ENCODE results near the gene PFKFB3. TPM values are rescaled to one million over a fixed set of nuclear protein-coding genes. Genes with fewer than 3 reads are reported as not detected.

PFKFB3 gene
- total RNA-seq, 2 experiments from 2014 or later: 133 to 183 TPM

- no peak overlapping the region for H3K4me3 Mint-ChIP-seq
- H3K4me1 Mint-ChIP-seq: peaks cover 19% of the 10 kb centered on the region
- no peak overlapping the region for H3K27ac Mint-ChIP-seq
- ChIA-PET CTCF (interaction anchor here (1.0 kb wide), 2 partner anchors 39 to 194 kb away, joined by 3 read pairs; no protein-coding TSS in a partner anchor), POLR2A (no interaction called here)
- ATAC-seq (no peak), DNase-seq (no peak)
- no peaks in the 10 kb centered on the region for H3K27me3 Mint-ChIP-seq
- intact Hi-C loops (cut with DNase I, micrococcal nuclease): no loop called here
- no peaks in the 10 kb centered on the region for H3K9me3 Mint-ChIP-seq (ENCODE audit: low read depth)
- peaks cover 49% of the 10 kb centered on the region for H3K36me3 Mint-ChIP-seq (ENCODE audit: low read depth)
These were observed 9.2 kb downstream of the PFKFB3 start for GRCh38 chr10:6211671-6212635.

DNA sequence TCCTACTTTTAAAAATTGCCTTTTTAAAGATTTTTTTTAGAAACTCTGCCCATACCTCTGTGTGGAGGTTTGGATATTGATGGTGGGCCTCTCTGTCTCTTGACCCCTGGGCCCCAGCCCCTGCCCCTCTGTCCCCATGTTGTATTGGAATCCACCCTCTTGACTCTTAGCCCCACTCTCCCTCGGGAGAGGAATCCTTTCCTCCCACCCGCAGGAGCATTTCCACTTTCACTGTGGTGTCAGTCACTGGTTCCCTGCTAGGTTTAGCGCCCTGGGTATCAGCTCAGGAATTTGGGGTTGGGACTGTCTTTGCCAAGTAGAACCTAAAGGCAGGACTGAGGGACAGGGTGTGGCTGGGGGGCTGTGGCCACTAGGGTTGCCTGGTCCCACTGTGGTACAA is 10.1 kb downstream of the PFKFB3 start:
- no peaks in the 10 kb centered on the region for H3K9me3 Mint-ChIP-seq (ENCODE audit: low read depth)
- intact Hi-C loops (cut with DNase I, micrococcal nuclease): no loop called here
- ChIA-PET POLR2A (interaction anchor here (0.6 kb wide), 1 partner anchor 131 kb away, joined by 3 read pairs; no protein-coding TSS in a partner anchor), CTCF (interaction anchor here (0.7 to 1.1 kb wide), 3 partner anchors 108 to 193 kb away, joined by 3 to 5 read pairs (median 4); no protein-coding TSS in a partner anchor)
- peaks cover 49% of the 10 kb centered on the region for H3K36me3 Mint-ChIP-seq (ENCODE audit: low read depth)
- H3K4me1 Mint-ChIP-seq: peaks cover 11% of the 10 kb centered on the region
- ATAC-seq (no peak), DNase-seq (no peak)
- H3K27ac Mint-ChIP-seq: no peak overlapping the region
- no peak overlapping the region for H3K4me3 Mint-ChIP-seq
- H3K27me3 Mint-ChIP-seq: no peaks in the 10 kb centered on the region

DNA sequence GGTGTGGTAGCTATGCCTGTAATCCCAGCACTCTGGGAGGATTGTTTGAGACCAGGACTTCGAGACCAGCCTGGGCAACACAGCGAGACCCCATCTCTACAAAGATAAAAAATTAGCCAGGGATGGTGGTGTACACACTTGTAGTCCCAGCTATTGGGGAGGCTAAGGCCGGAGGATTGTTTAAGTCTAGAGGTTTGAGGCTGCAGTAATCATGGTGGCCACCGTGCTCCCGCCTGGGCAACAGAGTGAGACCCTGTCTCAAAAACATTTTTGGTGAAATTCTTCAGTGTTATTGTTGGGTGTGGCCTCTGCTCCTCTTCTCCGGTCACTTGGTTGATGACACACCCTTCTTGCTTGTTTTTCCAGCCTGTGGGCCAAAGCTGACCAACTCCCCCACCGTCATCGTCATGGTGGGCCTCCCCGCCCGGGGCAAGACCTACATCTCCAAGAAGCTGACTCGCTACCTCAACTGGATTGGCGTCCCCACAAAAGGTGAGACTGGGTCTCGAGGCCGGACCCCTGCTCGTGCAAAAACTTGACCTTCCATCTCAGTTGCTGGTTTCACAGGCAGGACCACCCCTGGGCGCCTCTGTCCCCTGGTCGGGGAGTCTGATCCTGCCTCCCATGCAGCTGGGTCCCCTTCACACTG is 10.6 kb downstream of the PFKFB3 start:
- peaks cover 51% of the 10 kb centered on the region for H3K36me3 Mint-ChIP-seq (ENCODE audit: low read depth)
- intact Hi-C loops (cut with DNase I, micrococcal nuclease): no loop called here
- H3K9me3 Mint-ChIP-seq (ENCODE audit: low read depth): no peaks in the 10 kb centered on the region
- H3K27me3 Mint-ChIP-seq: no peaks in the 10 kb centered on the region
- no peak overlapping the region for H3K4me3 Mint-ChIP-seq
- peaks cover 8% of the 10 kb centered on the region for H3K4me1 Mint-ChIP-seq
- ChIA-PET CTCF (interaction anchor here (0.7 to 1.1 kb wide), 4 partner anchors 87 to 193 kb away, joined by 3 to 5 read pairs (median 4); no protein-coding TSS in a partner anchor), POLR2A (interaction anchor here (0.6 kb wide), 1 partner anchor 131 kb away, joined by 3 read pairs; no protein-coding TSS in a partner anchor)
- DNase-seq: no peak
- H3K27ac Mint-ChIP-seq: peak overlapping the region; percentile 3
- no peak for ATAC-seq

DNA sequence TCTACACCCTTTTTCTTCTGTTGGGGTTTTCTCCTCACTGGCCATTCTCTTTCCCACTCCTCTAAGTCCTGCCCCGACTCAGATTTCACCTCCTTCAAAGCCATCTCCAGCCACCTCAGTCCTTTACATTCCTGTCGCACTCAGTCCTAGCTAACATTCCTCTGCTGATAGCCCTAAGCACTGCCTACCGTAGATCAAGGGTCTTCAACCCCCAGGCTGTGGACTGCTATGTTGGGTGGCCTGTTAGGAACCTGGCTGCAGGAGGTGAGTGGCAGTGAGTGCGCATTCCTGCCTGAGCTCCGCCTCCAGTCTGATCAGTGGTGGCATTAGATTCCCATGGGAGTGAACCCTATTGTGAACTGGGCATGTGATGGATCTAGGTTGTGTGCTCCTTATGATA is 11.2 kb downstream of the PFKFB3 start:
- DNase-seq (no peak), ATAC-seq (no peak)
- Mint-ChIP-seq H3K4me1 (peaks cover 4% of the 10 kb centered on the region), H3K4me3 (no peak overlapping the region), H3K9me3 (ENCODE audit: low read depth) (no peaks in the 10 kb centered on the region), H3K36me3 (ENCODE audit: low read depth) (peaks cover 57% of the 10 kb centered on the region), H3K27me3 (no peaks in the 10 kb centered on the region), H3K27ac (peak overlapping the region; percentile 3)
- intact Hi-C loops (cut with DNase I, micrococcal nuclease): no loop called here
- ChIA-PET CTCF (interaction anchor here (0.5 to 0.8 kb wide), 2 partner anchors 87 to 1238 kb away, joined by 3 read pairs; no protein-coding TSS in a partner anchor), POLR2A (no interaction called here)

GRCh38 chr10:6214612-6215011 is 11.9 kb downstream of the PFKFB3 start:
- no peak for ATAC-seq
- Mint-ChIP-seq H3K9me3 (ENCODE audit: low read depth) (no peaks in the 10 kb centered on the region), H3K36me3 (ENCODE audit: low read depth) (peaks cover 62% of the 10 kb centered on the region), H3K27ac (no peak overlapping the region), H3K27me3 (no peaks in the 10 kb centered on the region), H3K4me1 (peaks cover 4% of the 10 kb centered on the region), H3K4me3 (no peak overlapping the region)
- intact Hi-C loops (cut with DNase I, micrococcal nuclease): no loop called here
- ChIA-PET CTCF (interaction anchor here (0.5 to 0.6 kb wide), 3 partner anchors 73 to 1237 kb away, joined by 3 read pairs; no protein-coding TSS in a partner anchor), POLR2A (no interaction called here)
- DNase-seq: no peak

GRCh38 chr10:6215241-6215640 is 12.5 kb downstream of the PFKFB3 start:
- Mint-ChIP-seq H3K27ac (no peak overlapping the region), H3K36me3 (ENCODE audit: low read depth) (peaks cover 66% of the 10 kb centered on the region), H3K4me1 (peaks cover 4% of the 10 kb centered on the region), H3K9me3 (ENCODE audit: low read depth) (no peaks in the 10 kb centered on the region), H3K27me3 (no peaks in the 10 kb centered on the region), H3K4me3 (no peak overlapping the region)
- ATAC-seq: no peak
- ChIA-PET POLR2A (interaction anchor here (0.6 kb wide), 1 partner anchor 921 kb away, joined by 3 read pairs; no protein-coding TSS in a partner anchor), CTCF (interaction anchor here (0.6 kb wide), 1 partner anchor 73 kb away, joined by 3 read pairs; no protein-coding TSS in a partner anchor)
- intact Hi-C loops (cut with DNase I, micrococcal nuclease): no loop called here
- no peak for DNase-seq

- no peaks in the 10 kb centered on the region for H3K27me3 Mint-ChIP-seq
- no peaks in the 10 kb centered on the region for H3K9me3 Mint-ChIP-seq (ENCODE audit: low read depth)
- H3K27ac Mint-ChIP-seq: no peak overlapping the region
- no peak overlapping the region for H3K4me3 Mint-ChIP-seq
- intact Hi-C loops (cut with DNase I, micrococcal nuclease): no loop called here
- DNase-seq (no peak), ATAC-seq (no peak)
- ChIA-PET POLR2A (interaction anchor here (0.6 kb wide), 1 partner anchor 920 kb away, joined by 3 read pairs; no protein-coding TSS in a partner anchor), CTCF (no interaction called here)
- H3K36me3 Mint-ChIP-seq (ENCODE audit: low read depth): peaks cover 72% of the 10 kb centered on the region
- H3K4me1 Mint-ChIP-seq: peaks cover 4% of the 10 kb centered on the region
These were observed 13.2 kb downstream of the PFKFB3 start for GRCh38 chr10:6215683-6216484.

DNA sequence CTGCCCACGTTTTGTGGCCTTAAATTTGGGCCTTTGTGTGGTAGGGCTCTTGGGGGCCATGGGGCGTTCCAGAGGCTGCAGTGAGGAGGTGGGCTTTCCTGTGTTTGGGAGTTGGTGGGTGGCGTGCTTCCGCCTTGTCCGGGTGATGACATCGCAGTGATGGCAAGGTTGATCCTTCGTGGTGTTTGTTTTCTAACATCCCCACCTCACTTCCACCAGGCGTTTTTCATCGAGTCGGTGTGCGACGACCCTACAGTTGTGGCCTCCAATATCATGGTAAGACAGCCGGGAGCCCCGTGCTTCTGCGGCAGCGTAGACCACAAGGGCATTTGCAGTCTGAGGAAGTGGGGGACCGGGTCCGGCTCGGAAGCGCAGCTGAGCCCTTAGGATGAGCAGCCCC is 14.2 kb downstream of the PFKFB3 start:
- CTCF ChIA-PET: interaction anchor here (1.2 to 1.9 kb wide), 2 partner anchors 185 to 190 kb away, joined by 3 to 7 read pairs; no protein-coding TSS in a partner anchor
- H3K4me1 Mint-ChIP-seq: no peaks in the 10 kb centered on the region
- DNase-seq (no peak), ATAC-seq (no peak)
- H3K36me3 Mint-ChIP-seq (ENCODE audit: low read depth): peaks cover 81% of the 10 kb centered on the region
- no peak overlapping the region for H3K27ac Mint-ChIP-seq
- no peaks in the 10 kb centered on the region for H3K27me3 Mint-ChIP-seq
- intact Hi-C loops (cut with DNase I, micrococcal nuclease): no loop called here
- H3K9me3 Mint-ChIP-seq (ENCODE audit: low read depth): no peaks in the 10 kb centered on the region
- POLR2A ChIA-PET: no interaction called here
- H3K4me3 Mint-ChIP-seq: no peak overlapping the region

DNA sequence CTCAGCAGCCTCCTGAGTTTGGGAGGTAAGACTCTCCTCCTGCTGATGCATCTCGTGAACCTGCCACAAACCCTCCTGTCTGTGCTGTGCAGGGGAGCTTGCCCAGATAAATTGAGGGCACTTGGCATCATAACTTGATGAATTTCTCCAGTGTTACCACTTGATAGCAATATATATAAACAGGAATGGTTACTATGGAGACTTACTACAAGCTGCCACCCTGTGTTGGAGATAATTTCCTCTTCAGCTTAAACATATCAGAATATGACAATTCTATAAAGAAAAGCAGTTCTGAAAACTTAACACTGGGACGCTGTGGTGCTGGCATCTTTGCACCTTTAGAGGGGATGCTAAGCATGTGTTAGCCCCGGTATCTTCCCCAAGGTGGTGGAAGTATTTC is 14.9 kb downstream of the PFKFB3 start:
- POLR2A ChIA-PET: no interaction called here
- ATAC-seq (no peak), DNase-seq (no peak)
- intact Hi-C loops (cut with DNase I, micrococcal nuclease): no loop called here
- CTCF ChIA-PET: interaction anchor here (1.2 to 1.9 kb wide), 2 partner anchors 184 to 189 kb away, joined by 3 to 7 read pairs; no protein-coding TSS in a partner anchor
- no peak overlapping the region for H3K27ac Mint-ChIP-seq
- no peaks in the 10 kb centered on the region for H3K27me3 Mint-ChIP-seq
- peaks cover 83% of the 10 kb centered on the region for H3K36me3 Mint-ChIP-seq (ENCODE audit: low read depth)
- H3K4me3 Mint-ChIP-seq: no peak overlapping the region
- H3K4me1 Mint-ChIP-seq: no peaks in the 10 kb centered on the region
- no peaks in the 10 kb centered on the region for H3K9me3 Mint-ChIP-seq (ENCODE audit: low read depth)

DNA sequence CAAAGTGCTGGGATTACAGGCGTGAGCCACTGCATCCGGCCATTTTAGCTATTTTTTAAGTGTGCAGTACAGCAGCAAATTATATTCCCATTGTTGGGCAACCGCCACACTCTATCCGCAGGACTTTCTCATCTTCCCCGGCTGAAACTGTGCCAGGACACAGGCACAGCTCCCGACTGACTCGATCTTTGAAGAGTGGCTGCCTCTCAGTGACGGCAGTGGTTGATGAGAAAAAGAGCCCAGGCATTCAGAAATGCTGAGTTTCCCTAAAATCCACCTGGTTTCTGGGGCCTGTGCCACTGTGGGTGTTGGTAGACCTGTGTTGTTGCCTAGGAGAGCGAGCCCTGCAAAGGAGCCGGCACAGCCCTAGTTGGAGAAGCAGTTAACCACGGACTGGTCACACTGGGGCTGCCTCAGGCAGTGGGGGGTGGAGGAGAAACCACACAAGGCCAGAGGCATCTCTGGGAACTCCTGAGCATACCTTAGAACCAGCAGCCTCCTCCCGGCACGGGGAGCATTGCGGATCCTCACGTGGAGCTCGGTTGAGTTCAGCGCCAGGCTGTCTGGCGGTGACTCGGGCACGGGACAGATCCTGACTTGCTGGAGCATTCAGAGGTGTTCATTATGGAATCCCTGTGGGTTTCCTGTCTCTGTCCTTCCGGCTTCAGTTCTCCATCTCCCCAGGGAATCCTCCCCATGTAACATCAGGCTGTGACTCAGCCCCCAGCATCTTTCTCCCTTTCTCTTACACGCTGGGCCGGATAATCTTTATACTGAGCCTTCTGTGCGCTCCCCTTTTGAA is 16.2 kb downstream of the PFKFB3 start:
- Mint-ChIP-seq H3K4me1 (no peaks in the 10 kb centered on the region), H3K36me3 (ENCODE audit: low read depth) (peaks cover 80% of the 10 kb centered on the region), H3K9me3 (ENCODE audit: low read depth) (no peaks in the 10 kb centered on the region), H3K4me3 (no peak overlapping the region), H3K27ac (no peak overlapping the region), H3K27me3 (no peaks in the 10 kb centered on the region)
- POLR2A ChIA-PET: no interaction called here
- intact Hi-C loops (cut with DNase I, micrococcal nuclease): no loop called here
- CTCF ChIA-PET: interaction anchor here (0.7 to 1.9 kb wide), 2 partner anchors 183 to 307 kb away, joined by 3 to 7 read pairs; no protein-coding TSS in a partner anchor
- DNase-seq (no peak), ATAC-seq (no peak)
